ENCODE measurements around the gene SUSD1. TPM values are rescaled to one million over a fixed set of nuclear protein-coding genes. Genes with fewer than 3 reads are reported as not detected.
A peak's percentile ranks its signal among the peaks of the same experiment; 100 is the strongest.

SUSD1 gene
- total RNA-seq, 1 experiment from 2014 or later: 14.5 TPM

DNA sequence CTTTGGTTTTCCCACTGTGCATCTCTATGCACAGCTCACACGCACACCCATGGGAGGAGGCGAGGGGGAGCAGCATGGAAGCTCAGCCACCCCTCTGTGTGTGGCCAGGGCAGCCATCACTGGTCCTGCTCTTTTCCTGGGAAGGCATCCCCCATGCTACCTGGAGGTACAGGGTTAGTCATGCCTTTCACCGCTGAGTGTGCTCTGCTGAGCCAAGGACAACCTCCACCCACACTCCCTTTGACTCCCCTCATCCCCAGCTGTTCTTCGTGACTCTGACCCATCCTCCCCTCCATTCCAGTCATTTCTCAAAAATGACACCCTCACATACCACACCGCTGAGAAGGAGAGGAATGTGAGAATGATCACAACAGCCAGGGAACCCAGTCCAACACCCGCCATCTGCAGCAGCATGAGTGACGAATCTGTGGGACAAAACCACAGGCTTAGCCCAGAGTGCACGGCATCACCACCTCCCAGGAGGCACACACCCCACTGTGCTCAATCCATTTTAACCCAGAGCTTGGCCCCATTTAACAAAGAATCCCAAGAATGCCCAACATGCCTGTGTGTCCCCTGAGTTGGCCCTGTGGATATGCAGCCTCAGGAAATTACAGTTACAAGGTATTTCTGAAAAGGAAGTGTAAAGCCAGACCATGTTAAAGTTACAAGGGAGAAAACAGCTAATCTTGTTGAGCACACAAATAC, 133.4 kb downstream of the SUSD1 start:
- DNase-seq: no peak
- Histone ChIP-seq H3K4me2 (ENCODE audit: low read depth, low read length, poor library complexity, severe bottlenecking) (no peak overlapping the region), H3K9ac (ENCODE audit: low read length) (no peak overlapping the region), H3K27ac (ENCODE audit: low read length) (no peak overlapping the region), H3K4me3 (ENCODE audit: low read length) (no peak overlapping the region), H3K9me3 (ENCODE audit: low read length) (no peaks in the 10 kb centered on the region), H3K9me2 (replicated peaks; ENCODE audit: insufficient read depth, low read length) (no peaks in the 10 kb centered on the region), H4K20me1 (ENCODE audit: insufficient read depth, low read depth, low read length) (no peaks in the 10 kb centered on the region), H3K27me3 (ENCODE audit: low read length) (no peaks in the 10 kb centered on the region), H2AFZ (ENCODE audit: low read length) (no peak overlapping the region), H3K36me3 (ENCODE audit: insufficient read depth, low read length) (no peaks in the 10 kb centered on the region), H3K4me1 (ENCODE audit: low read length) (peaks cover 22% of the 10 kb centered on the region), H3K79me2 (ENCODE audit: low read length) (no peaks in the 10 kb centered on the region)

- H3K4me2 ChIP-seq (ENCODE audit: low read depth, low read length, poor library complexity, severe bottlenecking): no peak overlapping the region
- H3K4me3 ChIP-seq (ENCODE audit: low read length): no peak overlapping the region
- no peaks in the 10 kb centered on the region for H3K9me3 ChIP-seq (ENCODE audit: low read length)
- H2AFZ ChIP-seq (ENCODE audit: low read length): no peak overlapping the region
- H3K4me1 ChIP-seq (ENCODE audit: low read length): peaks cover 27% of the 10 kb centered on the region
- H3K27ac ChIP-seq (ENCODE audit: low read length): no peak overlapping the region
- no peaks in the 10 kb centered on the region for H3K27me3 ChIP-seq (ENCODE audit: low read length)
- no peak overlapping the region for H3K9ac ChIP-seq (ENCODE audit: low read length)
- no peaks in the 10 kb centered on the region for H3K9me2 ChIP-seq (replicated peaks; ENCODE audit: insufficient read depth, low read length)
- no peaks in the 10 kb centered on the region for H4K20me1 ChIP-seq (ENCODE audit: insufficient read depth, low read depth, low read length)
- no peaks in the 10 kb centered on the region for H3K79me2 ChIP-seq (ENCODE audit: low read length)
- DNase-seq: no peak
- H3K36me3 ChIP-seq (ENCODE audit: insufficient read depth, low read length): no peaks in the 10 kb centered on the region
Observed at GRCh38 chr9:112041199-112041535, 133.9 kb downstream of the SUSD1 start.

DNA sequence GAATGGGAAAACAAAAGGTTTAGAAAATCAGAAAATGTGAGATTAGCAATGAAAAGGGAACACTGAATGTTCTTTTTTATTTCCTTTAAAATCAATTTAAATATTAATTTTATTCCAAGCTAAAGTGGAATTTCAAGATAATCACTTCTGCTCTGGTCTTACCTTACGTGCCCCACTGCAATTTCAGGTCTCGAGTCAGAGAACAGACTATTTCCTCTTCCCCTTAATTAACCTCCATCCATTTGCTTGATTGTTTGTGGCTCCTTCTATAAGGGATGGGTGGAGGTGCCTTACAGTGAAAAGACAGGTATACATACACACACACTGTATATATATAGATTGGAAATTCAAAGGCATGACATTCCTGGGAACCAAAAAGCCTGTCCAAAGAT, 137.1 kb downstream of the SUSD1 start:
- no peak for DNase-seq
- H3K9ac ChIP-seq (ENCODE audit: low read length): no peak overlapping the region
- no peaks in the 10 kb centered on the region for H3K27me3 ChIP-seq (ENCODE audit: low read length)
- H4K20me1 ChIP-seq (ENCODE audit: insufficient read depth, low read depth, low read length): no peaks in the 10 kb centered on the region
- H3K4me1 ChIP-seq (ENCODE audit: low read length): peaks cover 57% of the 10 kb centered on the region
- H2AFZ ChIP-seq (ENCODE audit: low read length): 0 out of 2 replicates have a peak overlapping the region, but pooled peaks have one; percentile 61
- H3K9me2 ChIP-seq (replicated peaks; ENCODE audit: insufficient read depth, low read length): no peaks in the 10 kb centered on the region
- peak overlapping the region; percentile 58 for H3K4me2 ChIP-seq (ENCODE audit: low read depth, low read length, poor library complexity, severe bottlenecking)
- H3K27ac ChIP-seq (ENCODE audit: low read length): peak overlapping the region; percentile 87
- H3K4me3 ChIP-seq (ENCODE audit: low read length): no peak overlapping the region; the same call in 1 of the 2 replicates
- no peaks in the 10 kb centered on the region for H3K36me3 ChIP-seq (ENCODE audit: insufficient read depth, low read length)
- no peaks in the 10 kb centered on the region for H3K79me2 ChIP-seq (ENCODE audit: low read length)
- H3K9me3 ChIP-seq (ENCODE audit: low read length): no peaks in the 10 kb centered on the region

DNA sequence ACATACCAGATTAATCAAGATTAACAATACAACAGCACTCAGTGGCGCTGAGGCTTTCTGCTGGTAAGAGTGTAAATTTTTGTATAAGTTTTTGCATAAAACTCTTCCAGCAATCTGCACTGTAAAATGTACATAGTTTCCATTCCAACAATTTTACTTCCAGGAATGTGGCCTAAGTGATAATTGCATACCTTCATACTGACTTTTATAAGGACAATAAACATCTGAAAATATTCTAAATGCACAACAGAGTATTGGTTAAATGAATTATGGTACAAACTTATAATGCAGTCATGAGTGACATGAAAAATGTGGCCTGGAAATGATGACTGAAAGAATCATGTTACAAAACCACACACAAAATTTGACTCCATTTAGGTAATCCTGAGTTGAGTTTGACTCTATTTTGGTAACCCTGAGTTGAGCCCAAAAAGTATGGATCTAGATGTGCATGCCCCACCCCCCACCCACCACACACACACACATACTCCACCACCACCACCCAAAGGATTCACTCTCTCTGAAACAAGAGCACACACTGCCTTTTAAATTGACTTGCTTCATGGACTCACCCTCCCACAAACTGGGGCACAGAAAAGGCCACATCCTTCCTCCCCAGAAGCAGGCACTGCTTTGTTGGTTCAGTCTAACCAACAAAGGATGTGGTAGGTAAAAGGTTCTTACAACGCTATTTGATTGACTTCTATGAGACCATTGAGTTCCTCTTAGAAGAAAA, 137.6 kb downstream of the SUSD1 start:
- peak overlapping the region; percentile 87 for H3K27ac ChIP-seq (ENCODE audit: low read length)
- H3K36me3 ChIP-seq (ENCODE audit: insufficient read depth, low read length): no peaks in the 10 kb centered on the region
- no peak overlapping the region for H3K9ac ChIP-seq (ENCODE audit: low read length)
- no peaks in the 10 kb centered on the region for H3K27me3 ChIP-seq (ENCODE audit: low read length)
- H4K20me1 ChIP-seq (ENCODE audit: insufficient read depth, low read depth, low read length): no peaks in the 10 kb centered on the region
- H3K9me2 ChIP-seq (replicated peaks; ENCODE audit: insufficient read depth, low read length): no peaks in the 10 kb centered on the region
- H3K4me1 ChIP-seq (ENCODE audit: low read length): peaks cover 63% of the 10 kb centered on the region
- H3K79me2 ChIP-seq (ENCODE audit: low read length): no peaks in the 10 kb centered on the region
- H3K9me3 ChIP-seq (ENCODE audit: low read length): no peaks in the 10 kb centered on the region
- peak overlapping the region; percentile 58 for H3K4me2 ChIP-seq (ENCODE audit: low read depth, low read length, poor library complexity, severe bottlenecking)
- H3K4me3 ChIP-seq (ENCODE audit: low read length): peak overlapping the region; percentile 35; the same call in 1 of the 2 replicates
- DNase-seq: peak; percentile 56
- peak overlapping the region; percentile 61; the same call in 1 of the 2 replicates for H2AFZ ChIP-seq (ENCODE audit: low read length)

DNA sequence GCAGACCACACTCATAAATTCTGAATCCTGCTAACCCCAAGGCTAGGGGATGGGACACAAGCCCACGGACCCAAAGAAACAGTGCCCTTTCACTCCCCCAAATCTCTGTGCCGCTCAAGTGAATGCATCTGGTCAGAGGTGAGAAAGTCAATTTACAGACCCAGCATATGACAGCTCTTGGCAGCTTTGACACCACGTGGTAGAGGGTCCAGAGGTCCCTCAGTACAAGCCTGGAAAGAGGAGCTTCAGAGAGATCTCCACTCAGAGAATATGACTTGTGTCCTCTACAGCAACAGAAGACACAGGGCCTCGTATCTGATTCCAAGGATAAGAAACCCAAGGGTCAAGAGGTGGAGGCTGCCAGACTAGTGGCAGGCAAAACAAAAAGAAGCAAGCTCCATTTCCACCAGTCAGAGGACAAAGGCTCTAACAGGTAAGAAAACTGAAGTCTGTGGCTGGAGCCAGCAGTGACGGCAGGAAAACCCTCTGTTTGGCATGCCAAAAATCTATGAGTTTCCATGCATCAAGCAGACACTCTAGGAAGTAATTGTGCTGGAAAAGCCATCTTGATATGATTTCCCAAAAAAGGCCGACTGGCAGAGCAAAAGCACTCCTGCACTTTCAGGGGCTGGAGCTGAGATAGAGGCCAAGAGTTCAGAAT, 139.8 kb downstream of the SUSD1 start:
- H3K27ac ChIP-seq (ENCODE audit: low read length): no peak overlapping the region

GRCh38 chr9:112034216-112034611, 140.9 kb downstream of the SUSD1 start:
- Histone ChIP-seq H2AFZ (ENCODE audit: low read length) (no peak overlapping the region), H3K9me2 (replicated peaks; ENCODE audit: insufficient read depth, low read length) (no peaks in the 10 kb centered on the region), H3K79me2 (ENCODE audit: low read length) (no peaks in the 10 kb centered on the region), H4K20me1 (ENCODE audit: insufficient read depth, low read depth, low read length) (no peaks in the 10 kb centered on the region), H3K36me3 (ENCODE audit: insufficient read depth, low read length) (no peaks in the 10 kb centered on the region), H3K4me2 (ENCODE audit: low read depth, low read length, poor library complexity, severe bottlenecking) (no peak overlapping the region), H3K27ac (ENCODE audit: low read length) (no peak overlapping the region), H3K27me3 (ENCODE audit: low read length) (no peaks in the 10 kb centered on the region), H3K9me3 (ENCODE audit: low read length) (no peaks in the 10 kb centered on the region), H3K9ac (ENCODE audit: low read length) (no peak overlapping the region), H3K4me1 (ENCODE audit: low read length) (peaks cover 74% of the 10 kb centered on the region), H3K4me3 (ENCODE audit: low read length) (no peak overlapping the region)
- no peak for DNase-seq

More for the DNA sequence above, 139.8 kb downstream of the SUSD1 start:
- no peak overlapping the region for H3K9ac ChIP-seq (ENCODE audit: low read length)
- H3K36me3 ChIP-seq (ENCODE audit: insufficient read depth, low read length): no peaks in the 10 kb centered on the region
- H4K20me1 ChIP-seq (ENCODE audit: insufficient read depth, low read depth, low read length): no peaks in the 10 kb centered on the region
- H3K4me3 ChIP-seq (ENCODE audit: low read length): no peak overlapping the region
- no peak overlapping the region for H2AFZ ChIP-seq (ENCODE audit: low read length)
- no peaks in the 10 kb centered on the region for H3K9me2 ChIP-seq (replicated peaks; ENCODE audit: insufficient read depth, low read length)
- no peaks in the 10 kb centered on the region for H3K27me3 ChIP-seq (ENCODE audit: low read length)
- DNase-seq: no peak
- H3K79me2 ChIP-seq (ENCODE audit: low read length): no peaks in the 10 kb centered on the region
- H3K9me3 ChIP-seq (ENCODE audit: low read length): no peaks in the 10 kb centered on the region
- H3K4me1 ChIP-seq (ENCODE audit: low read length): peaks cover 74% of the 10 kb centered on the region
- peak overlapping the region; percentile 58 for H3K4me2 ChIP-seq (ENCODE audit: low read depth, low read length, poor library complexity, severe bottlenecking)

GRCh38 chr9:112033237-112034215, 141.6 kb downstream of the SUSD1 start:
- H3K4me2 ChIP-seq (ENCODE audit: low read depth, low read length, poor library complexity, severe bottlenecking): no peak overlapping the region
- no peak overlapping the region for H3K4me3 ChIP-seq (ENCODE audit: low read length)
- H3K27ac ChIP-seq (ENCODE audit: low read length): no peak overlapping the region
- H3K9ac ChIP-seq (ENCODE audit: low read length): no peak overlapping the region
- H2AFZ ChIP-seq (ENCODE audit: low read length): no peak overlapping the region
- peaks cover 74% of the 10 kb centered on the region for H3K4me1 ChIP-seq (ENCODE audit: low read length)
- no peaks in the 10 kb centered on the region for H3K27me3 ChIP-seq (ENCODE audit: low read length)
- no peaks in the 10 kb centered on the region for H3K9me3 ChIP-seq (ENCODE audit: low read length)
- H3K9me2 ChIP-seq (replicated peaks; ENCODE audit: insufficient read depth, low read length): no peaks in the 10 kb centered on the region
- no peaks in the 10 kb centered on the region for H3K36me3 ChIP-seq (ENCODE audit: insufficient read depth, low read length)
- no peaks in the 10 kb centered on the region for H3K79me2 ChIP-seq (ENCODE audit: low read length)
- H4K20me1 ChIP-seq (ENCODE audit: insufficient read depth, low read depth, low read length): no peaks in the 10 kb centered on the region
- DNase-seq: no peak

Measured in Karpas-422 (cell line).